ENCODE results near the gene SNX33.
"Not testable (repeated sequence)": the region's sequence is repeated elsewhere in the genome, so short reads cannot be mapped to it uniquely, and the experiment has no call there.

The SNX33 gene

DNA sequence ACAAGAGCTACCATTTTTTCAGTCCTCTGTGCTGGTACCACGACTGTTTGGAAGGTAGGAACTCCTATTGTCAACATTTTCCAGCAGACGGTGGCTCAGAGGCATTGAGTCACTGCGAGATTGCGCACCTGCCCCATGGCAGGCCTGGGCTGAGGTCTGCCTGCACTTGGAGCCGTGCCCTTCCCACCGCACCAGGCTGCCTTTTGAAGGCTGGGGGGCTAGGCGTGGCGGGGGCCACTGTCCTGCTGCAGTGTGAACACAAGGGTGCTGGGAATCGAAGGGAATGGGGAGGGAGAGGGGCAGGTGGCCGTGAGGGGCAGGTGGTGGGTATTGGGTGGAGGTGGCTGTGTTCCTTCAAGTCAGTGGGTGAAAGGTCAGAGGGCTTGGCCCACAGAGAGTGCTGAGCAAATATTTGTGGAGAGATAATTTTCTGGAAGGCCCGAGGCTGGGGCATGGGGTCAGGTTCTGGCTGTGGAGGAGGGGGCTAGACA, 16.3 kb downstream of the SNX33 start:
- no peak for DNase-seq

DNA sequence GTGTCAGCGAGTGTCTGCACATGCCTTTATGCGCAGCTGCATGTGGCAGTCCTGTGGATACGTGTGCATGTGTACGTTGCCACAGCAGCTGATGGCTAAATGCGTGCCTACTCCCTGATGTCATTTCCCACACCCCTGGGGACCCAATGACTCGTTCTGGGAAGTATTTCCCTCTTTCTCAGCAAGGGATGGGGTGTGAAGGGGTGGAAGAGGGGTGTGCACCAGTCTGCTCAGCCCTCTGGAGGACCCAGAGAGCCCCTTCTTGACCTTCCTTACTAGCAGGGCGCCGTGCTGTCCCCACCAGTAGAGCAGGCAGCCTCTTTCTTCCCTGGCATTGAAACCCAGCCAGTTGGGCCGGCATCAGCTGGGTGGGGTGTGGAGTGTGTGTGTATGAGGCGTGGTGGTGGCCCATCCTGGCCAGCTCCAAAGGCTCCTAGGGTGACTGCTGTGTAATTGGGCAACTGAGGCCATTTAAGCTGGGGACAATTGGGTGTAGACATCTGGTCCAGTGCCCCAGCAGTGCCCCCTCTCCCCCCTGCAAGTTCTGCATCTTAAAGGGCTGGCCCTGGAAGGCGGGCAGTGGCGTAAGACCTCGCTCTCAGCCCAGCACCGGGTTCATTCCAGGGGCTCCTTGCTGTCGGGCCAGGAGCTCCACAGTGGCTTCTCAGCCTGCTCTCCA, 19.2 kb downstream of the SNX33 start:
- no peak for DNase-seq

DNA sequence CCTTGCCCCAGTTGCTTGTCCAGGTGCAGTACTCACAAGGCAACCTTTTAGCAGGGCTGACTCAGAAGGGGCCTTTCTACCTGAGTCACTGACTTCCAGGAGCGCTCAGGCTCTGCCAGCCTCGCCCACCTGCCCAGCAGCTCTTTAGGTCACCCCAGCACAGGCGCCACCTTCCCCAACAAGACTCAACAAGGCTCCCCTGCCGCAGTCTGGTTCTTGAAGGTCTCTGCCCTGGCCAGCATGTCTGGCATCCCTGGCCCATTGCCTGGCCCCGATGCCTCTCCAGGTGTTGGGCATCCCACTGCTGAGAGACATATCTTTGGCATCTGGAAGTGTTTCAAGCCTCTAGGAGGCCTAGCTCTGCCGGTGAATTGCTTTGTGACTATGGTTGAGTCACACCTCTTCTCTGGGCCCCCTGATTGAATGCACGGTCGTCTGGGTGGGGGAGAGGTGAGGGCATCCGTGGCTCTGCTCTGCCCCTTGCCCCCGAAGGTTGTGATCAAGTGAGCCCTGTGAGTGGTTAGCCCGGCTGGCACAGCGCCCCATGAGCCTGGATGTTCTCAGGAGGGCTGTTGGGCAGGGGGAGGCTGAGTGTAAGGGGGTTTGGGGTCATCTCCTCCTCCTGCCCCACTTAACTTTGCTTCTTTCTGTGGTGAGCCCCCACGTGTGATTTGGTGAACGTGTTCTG, 21.6 kb downstream of the SNX33 start:
- DNase-seq: no peak

DNA sequence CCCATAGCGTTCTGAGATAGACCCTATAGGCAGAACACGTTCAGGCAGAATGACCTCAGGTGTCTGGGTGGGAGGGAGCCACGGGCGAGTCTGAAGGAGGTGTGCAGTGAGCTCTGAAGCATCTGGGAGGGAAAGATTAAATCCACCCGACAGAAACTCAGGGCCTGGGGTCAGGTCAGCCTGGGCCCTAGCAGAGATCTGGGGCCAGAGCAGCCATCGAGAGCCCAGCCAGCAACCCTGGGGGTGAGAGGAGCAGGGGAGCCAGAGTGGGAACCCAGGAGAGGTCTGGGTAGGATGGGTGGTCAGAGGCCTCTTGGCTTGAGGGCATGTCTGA, 22.1 kb downstream of the SNX33 start:
- no peak for DNase-seq

DNA sequence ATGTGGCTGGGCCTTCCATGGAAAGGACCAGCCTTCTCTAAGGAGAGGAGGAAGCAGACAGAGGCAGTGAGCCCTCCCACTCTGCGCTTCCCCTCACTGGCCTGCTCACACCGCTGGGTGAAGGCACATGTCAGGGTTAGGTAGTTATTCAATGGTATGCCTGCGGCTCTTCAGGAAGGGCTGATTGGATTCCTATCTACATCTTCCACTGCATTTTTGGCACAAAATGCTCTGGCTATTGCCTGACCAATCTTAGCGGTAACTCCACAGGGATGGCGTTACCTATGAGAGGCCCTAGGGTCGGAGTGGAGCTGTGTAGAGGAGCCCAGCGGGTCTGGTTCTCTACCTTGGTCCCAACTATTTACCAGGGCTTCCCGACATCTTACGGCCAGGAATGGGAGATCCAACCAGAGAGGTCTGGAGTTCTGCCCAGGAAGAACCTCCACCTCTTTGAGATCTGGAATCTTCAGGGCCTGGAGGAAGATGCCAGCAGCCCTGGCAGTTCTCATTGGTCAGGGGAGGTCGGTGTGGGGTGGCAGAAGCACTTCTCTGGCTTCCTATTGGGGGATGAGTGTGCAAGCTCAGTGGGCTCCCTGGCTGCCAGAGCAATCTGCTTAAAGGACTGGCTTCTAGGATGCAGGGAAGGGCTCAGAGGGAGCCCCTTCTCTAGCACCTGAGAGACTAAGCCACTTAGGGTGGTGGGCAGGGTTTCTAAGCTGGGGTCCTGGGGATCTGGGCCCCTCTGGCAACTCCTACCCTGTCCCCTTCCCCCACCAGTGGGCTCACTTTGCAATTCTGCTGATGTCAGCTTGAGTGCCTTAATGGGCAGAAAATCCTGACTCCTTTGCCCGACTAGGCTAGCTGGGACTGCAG, 24.3 kb downstream of the SNX33 start:
- DNase-seq: no peak

DNA sequence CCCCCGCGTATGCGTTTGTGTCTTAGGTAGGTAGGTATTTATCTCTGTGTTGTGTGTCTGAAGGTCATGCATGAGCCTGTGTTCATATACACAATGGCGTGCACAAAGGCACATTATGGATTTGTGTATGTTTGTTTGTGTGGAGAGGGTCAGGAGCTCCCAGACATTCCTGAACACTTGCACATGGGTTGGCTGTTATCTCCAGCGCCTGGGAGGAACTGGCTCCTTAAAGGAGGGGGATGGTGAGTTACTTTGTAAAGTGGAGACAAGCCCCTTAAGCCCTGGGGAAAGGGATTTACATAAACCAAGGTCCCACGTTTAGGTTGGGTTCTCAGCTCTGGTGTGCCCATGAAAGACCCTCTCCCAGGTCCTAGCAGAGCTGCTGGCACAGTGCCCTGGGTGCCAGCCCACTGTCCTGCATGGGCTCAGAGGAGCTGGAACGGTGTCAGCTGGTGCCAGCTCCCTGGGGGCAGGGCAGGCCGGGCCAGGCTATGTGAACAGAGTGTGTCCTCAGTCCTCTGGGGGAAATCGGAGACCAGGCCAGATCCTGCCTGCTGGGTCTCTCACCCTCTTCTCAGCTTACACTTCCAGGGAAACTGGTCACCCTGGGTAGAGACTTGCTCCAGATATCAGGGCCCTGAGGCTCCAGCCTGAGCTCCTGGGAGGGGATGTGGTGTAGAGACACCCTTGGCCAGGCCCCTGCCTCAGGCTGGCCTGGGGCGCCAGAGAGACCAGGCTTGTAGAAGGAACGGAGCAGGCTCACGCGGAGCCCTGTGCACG, 25.1 kb downstream of the SNX33 start:
- no peak for DNase-seq

DNA sequence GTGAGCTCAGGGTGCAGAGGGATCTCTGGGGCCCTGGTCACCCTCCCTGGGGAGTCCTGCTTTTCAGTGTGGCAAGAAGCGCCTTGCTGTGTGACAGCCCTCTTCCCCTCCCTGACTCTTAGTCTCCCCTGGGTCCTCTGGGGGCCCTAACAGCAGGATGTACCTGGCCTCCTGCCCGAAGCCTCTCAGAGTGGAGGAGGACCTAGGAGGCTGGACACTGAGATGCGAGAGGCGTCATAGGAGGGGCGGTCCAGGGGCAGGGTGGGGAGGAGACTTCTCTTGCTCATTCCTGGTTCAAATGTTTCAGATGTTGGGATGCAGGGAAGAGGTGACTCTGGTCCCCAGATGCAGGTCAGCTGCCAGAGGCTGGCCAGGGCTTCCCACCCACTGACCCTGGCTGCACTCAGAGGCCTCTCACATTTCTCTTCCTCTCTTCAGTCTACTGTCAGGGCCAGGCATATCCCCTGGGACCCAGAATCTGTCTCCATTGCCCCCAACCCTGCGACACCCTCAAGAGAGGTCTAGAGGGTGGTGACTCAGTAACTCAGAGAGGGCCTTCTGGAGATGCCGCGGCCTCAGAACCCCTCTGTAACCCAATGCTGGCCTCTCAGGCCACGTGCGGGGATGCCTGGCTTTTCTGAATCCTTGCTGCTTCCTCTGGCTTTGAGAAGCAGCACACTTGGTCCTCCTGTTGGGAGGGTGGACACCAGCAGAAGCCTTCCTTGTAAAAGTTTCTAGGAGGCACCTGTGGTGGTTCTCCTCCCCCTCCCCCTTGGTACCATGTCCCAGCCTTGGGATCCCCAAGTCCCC, 25.9 kb downstream of the SNX33 start:
- DNase-seq: no peak

DNA sequence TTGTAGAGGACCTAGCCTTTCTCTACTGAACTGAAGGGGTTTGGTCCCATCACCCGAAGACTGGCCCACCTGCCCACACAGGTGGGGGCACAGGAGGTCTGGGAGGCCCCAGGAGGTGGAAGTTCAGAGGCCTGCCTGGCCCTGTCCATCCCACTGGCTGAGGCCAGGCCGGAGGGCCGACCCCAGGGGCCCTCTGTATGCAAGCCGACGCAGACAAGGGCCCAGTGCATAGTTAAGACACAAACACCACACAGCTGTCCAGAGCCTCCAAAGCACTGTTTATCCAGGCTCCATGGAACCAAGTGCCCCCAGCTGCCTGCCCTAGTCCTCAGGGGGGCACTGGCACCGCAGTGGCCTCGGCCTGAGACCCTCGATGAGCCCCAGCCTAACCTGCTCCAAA, 26.7 kb downstream of the SNX33 start:
- no peak for DNase-seq

DNA sequence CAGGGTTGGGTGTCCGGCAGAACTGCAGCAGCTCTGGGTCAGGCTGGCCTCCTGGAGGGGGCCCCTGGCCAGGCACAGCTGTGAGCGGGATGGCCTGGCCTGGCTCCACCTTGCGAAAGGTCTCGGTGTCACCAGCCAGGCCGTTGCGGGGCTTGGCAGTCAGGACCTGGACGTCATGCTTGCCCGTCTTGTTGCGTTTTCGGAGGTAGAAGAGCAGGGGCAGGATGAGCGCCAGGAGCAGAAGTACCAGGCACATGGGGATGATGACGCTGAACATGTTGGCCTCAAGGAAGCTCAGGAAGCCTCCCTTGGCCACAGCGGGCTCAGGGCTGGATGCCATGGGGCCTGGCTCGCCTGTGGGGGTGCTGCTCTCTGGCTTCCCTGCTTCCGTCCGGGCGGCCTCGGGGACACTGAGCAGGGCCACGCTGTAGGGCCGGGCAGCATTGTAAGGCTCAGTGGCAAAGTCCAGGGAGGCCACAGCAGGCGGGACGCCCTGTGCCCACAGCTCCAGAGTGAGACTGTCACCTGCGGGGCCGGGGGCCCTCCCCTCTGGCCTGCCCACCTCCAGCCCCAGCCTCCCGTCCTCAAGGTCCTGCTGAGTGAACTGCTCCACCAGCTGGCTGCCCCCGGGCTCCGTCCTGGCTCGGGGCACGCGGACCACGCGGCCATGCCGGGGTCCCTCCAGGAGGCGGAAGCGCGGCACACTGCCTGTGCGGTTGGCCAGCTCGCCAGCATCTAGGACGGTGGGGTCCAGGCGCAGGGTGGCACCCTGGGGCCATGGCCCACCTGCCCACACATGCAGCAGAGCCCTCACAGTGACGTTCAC, 28.1 kb downstream of the SNX33 start:
- DNase-seq: no peak

DNA sequence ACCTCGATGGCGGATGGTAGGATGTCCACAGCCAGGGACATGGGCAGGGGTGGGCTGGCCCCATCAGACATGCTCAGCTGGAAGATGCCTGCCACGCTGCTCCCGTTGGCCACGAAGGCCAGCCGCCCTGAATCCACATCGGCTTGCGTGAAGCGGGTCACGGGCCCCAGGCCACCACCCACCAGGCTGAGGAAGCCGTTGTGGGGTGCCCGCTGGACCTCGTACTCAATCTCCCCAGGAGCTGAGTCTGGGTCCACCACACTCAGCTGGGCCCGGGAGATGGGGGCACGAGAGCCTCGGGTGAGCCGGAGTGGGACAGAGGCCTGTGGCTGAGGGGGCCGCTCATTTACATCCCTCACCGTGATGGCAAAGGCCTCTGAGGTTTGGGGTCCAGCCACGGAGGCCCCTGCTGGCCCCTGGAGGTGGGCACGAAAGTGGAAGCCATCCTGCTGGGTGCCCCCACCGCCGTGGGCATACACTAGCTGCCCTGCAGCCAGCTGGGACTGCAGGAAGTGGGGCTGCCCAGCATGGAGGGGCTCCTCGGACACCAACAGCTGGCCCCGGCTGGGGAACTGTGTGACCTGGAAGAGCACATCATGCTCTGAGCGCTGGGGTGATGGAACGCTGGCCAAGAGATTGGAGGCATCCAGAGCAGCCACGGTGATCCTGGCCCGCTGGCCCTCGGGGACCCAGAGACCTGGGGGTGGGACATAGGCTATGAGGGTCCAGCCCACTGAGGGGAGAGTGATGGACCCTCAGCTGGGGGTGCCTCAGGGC, 29.2 kb downstream of the SNX33 start:
- no peak for DNase-seq

DNA sequence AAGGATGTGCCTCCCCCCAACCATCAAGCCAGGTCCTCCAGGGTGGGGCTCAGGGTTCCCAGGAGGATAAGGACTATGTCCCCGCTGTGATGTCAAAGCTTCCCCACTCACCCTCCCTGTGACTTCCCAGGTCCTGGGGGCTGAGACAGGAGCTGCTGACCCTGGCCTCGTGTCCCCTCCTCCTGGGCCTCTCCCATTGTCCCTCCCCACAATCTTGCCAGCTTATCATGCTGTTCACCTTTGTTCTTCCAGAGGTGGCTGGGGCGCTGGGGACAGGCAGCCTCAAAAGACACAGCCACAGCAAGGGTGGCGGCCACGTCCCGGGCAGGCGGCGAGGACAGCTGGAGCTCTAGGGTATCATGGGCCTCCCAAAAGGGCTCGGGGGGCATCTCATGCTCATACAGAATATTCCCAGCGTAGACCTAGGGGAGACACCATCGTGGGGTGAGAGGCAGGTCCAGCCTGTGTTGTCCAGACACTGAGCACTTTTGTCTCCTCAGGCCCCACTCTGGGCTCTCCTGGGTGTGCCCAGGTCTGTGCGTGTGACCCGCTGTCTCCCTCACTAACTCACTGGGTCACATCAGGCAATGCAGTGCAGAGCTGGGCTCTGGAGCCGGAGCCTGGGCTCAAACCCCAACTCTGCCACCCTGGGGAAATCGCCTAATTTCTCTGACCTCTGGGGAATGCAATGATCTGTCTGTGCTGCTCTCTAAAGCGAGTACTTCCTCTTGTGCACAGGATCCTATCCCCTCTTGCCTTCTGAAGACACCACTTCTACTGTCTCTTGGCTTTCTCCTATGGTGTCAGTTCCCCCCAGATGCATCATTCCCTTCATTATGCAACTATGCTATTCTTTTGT, 30.0 kb downstream of the SNX33 start:
- DNase-seq: no peak

DNA sequence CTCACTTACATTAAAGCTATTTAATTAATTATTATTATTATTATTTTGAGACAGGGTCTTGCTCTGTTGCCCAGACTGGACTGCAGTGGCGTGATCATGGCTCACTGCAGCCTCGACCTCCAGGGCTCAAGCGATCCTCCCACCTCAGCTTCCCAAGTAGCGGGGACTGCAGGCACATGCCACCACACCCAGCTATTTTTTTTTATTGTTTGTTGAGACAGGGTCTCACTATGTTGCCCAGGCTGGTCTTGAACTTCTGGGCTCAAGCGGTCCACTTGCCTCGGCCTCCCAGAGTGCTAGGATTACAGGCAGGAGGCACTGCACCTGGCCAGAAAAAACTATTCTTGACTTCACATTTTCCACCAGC, 30.6 kb downstream of the SNX33 start:
- not testable (repeated sequence) for DNase-seq

DNA sequence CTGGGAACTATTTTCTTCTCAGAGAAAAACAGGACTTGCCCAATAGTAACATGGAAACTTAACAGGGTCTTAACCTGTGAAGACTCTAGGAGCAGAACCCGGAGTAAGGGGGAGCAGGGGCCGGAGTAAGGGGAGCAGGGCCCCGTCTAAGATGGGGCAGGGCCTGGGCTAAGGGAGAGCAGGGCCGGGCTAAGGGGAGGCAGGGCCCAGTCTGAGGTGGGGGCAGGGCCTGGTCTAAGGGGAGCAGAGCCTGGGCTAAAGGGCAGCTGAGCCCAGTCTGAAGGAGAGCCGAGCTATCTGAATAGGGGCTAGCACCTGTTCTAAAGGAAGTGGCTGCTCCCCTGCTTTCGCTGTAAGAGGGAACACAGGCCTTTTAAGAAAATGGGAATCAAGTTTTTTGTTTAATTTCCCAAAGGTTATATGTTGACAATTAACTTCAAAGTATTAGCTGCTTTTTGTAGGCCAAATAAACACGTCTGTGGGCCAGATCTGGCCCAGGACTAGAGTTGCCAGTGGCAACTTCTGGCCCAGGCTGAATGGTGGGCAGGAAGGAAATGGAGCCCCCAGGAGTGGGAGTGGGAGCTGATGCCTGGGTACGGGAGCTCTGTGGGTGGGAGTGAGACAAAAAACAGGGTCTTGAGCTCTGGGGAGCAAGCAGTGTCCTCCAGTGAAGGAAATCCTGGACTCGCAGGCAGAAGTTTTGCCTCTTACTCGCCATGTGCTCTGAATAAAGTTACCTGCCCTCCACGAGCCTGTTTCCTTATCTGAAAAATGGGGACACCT, 32.5 kb downstream of the SNX33 start:
- no peak for DNase-seq

DNA sequence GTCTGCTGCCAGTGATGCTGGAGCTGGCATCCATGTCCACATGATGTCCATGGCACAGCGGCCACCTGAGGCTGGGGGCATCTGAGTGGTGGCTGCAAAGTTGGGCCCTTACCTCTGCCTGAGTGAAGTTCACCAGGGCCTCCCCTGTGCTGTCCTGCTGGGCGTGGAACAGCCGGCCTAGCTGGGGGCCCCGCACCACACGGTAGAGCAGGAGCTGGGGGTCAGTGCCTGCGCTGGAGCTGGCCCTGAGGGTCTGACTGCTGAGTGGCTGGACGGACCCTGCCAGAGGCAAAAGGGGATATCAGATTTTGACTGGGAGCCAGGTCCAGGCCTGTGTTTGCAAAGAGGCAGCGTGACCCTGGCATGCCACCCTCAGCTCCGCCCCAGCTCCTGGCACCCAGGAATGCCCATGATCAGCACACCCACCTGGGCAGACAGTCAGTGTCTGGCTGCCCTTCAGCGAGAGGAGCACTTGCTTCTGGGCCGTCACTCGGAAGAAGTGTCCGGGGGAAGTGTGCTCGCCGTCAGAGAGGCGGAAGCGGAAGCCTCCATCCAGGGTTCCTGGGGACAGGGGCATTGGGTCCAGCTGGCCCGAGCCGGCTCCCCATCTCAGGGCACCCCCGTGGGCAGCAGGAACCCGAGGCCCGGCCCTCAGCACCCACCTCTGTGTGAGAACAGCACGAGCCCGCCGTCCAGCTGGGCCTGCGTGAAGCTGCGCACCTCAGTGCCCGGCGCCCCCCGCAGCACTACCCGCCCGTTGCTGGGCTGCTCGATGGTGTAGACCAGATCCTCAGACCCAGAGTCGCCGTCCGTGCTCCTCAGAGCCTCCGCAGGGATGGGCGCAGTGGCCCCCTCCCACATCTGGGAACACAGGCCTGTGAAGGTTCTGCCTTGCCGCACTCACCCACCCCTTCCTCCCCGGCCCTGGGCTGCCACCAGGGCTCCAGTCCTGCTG, 34.7 kb downstream of the SNX33 start:
- DNase-seq: no peak

DNA sequence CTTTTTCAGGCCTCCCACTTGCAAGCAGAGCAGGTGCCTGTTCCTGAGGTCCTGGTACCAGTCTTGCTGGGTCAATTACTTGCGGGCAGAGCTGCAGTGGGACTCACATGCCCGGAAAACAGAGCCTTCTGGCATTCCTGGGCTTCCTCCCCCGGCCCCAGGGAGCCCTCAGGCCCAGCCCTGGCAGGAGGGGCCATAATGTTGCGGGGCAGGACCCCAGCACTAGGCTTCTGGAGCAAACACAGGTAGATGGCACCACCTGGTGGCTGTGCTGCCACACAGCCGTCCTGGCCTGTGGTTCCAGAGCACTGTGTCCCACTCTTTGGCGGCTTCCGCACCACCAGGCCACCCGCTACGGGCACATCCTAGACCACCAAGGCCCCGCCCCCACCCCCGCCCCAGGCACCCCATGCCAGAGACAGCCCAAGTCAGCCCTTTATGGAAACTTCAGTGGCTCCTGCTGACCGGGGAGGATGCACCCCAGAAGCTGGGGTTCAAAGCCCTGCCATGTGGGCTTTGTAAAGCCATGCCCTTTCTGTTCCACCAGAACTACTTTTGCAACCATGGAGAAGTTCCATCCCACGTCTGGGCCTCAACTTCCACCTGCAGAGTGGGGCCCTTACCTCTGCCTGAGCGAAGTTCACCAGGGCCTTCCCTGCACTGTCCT, 36.1 kb downstream of the SNX33 start:
- peak; percentile 68 for DNase-seq

DNA sequence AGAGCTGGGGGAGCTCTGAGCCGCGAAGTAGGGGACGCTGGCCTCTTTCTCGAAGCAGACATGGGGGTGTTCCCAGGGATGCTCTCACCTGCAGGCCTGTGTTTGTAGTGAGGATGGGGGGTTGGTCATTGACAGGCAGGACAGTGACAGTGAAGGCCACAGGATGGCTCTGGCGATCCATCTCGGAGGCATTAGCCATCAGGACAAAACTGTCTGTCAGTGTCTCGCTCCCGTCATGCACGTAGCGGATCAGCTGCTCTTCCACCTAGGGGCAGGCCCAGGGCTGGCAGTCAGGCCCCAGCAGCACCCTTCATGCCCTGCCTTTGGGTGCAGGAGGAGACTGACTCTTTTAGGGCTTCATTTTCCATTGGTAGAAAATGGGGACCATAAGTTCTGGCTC, 36.9 kb downstream of the SNX33 start:
- DNase-seq: no peak

DNA sequence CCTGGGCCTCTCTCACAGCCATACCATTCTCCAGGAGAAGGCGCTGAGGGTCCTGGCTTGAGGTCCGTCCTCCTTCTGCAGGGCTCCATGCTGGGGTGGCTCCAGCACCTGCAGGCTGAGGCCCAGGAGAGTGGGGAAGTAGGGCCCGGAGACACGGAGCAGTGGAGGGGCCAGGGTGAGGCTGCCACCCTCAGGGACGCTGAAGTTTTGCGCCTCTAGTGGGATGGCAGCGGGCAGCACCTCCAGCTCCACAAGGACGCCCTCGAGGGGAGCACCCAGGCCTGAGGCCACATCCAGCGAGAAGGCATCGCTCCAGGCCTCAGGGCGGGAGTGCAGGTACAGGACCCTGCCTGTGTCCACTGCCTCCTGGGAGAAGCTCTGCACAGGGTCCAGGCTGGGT, 37.5 kb downstream of the SNX33 start:
- no peak for DNase-seq

Measured in CD4-positive, alpha-beta T cell treated with Interleukin-12 subunit alpha and Interleukin-12 subunit beta, for 1 hour (primary cell).